COLO829 (cell line): ENCODE results near the gene SHISAL2B.
"Not testable (repeated sequence)": the region's sequence is repeated elsewhere in the genome, so short reads cannot be mapped to it uniquely, and the experiment has no call there.

Experiments used
- DNase-seq: peaks from one replicate; pipeline ENCODE4 v3.0.0; 2012; ENCODE audit warnings: low spot score

SHISAL2B gene

GRCh38 chr5:64700765-64701164 is 10.5 kb downstream of the SHISAL2B start:
- no peak for DNase-seq

GRCh38 chr5:64706074-64706473 is 15.8 kb downstream of the SHISAL2B start:
- not testable (repeated sequence) for DNase-seq

- DNase-seq, result no peak
Observed at GRCh38 chr5:64707191-64707590, 16.9 kb downstream of the SHISAL2B start.

- DNase-seq, result not testable (repeated sequence)
Observed at GRCh38 chr5:64714495-64714894, 24.2 kb downstream of the SHISAL2B start.

GRCh38 chr5:64722588-64722987 is 32.3 kb downstream of the SHISAL2B start:
- DNase-seq, result no peak

- DNase-seq, result no peak
Observed at GRCh38 chr5:64727150-64727549, 36.8 kb downstream of the SHISAL2B start.

- no peak for DNase-seq
Observed at GRCh38 chr5:64742411-64742810, 52.1 kb downstream of the SHISAL2B start.

GRCh38 chr5:64742821-64743220 is 52.5 kb downstream of the SHISAL2B start:
- DNase-seq, result no peak

GRCh38 chr5:64744914-64745313 is 54.6 kb downstream of the SHISAL2B start:
- no peak for DNase-seq

GRCh38 chr5:64746446-64746845 is 56.1 kb downstream of the SHISAL2B start:
- DNase-seq, result no peak

- DNase-seq, result no peak
Observed at GRCh38 chr5:64749385-64749784, 59.1 kb downstream of the SHISAL2B start.

- DNase-seq, result no peak
Observed at GRCh38 chr5:64754066-64754465, 63.8 kb downstream of the SHISAL2B start.

GRCh38 chr5:64758901-64759300 is 68.6 kb downstream of the SHISAL2B start:
- DNase-seq, result no peak

GRCh38 chr5:64759960-64760660 is 69.8 kb downstream of the SHISAL2B start:
- no peak for DNase-seq

- DNase-seq, result no peak
Observed at GRCh38 chr5:64763948-64764503, 73.7 kb downstream of the SHISAL2B start.

GRCh38 chr5:64765804-64766504 is 75.7 kb downstream of the SHISAL2B start:
- no peak for DNase-seq

GRCh38 chr5:64766941-64767340 is 76.6 kb downstream of the SHISAL2B start:
- no peak for DNase-seq
